Activated CD4-positive, alpha-beta T cell treated with anti-CD3 and anti-CD28 coated beads, Interleukin-2, amount 10 ng/mL, durations not matched to agents 7 days and 5 days (primary cell): ENCODE measurements around the gene SMIM28. TPM values are rescaled to one million over a fixed set of nuclear protein-coding genes. Genes with fewer than 3 reads are reported as not detected.
"Not testable (repeated sequence)": the region's sequence is repeated elsewhere in the genome, so short reads cannot be mapped to it uniquely, and the experiment has no call there.

ENCODE experiments used
- CTCF ChIA-PET: fragments of 350-600 bp; sonication (Branson Sonifier 250); formaldehyde crosslinking; loops from one replicate; lab custom pipeline; 2021; ENCODE audit warnings: antibody characterized with exemption; lab: Charles Lee
- POLR2A ChIA-PET: fragments of 350-600 bp; sonication (Branson Sonifier 250); formaldehyde crosslinking; loops from one replicate; lab custom pipeline; 2021; ENCODE audit warnings: antibody characterized with exemption; lab: Charles Lee
- DNase-seq: peaks from one replicate; pipeline ENCODE4 v3.0.0-alpha.2; 2020
- H3K27ac Mint-ChIP-seq: one replicate; pipeline ENCODE4 v1.8.0; 2021; ENCODE audit warnings: mild to moderate bottlenecking, moderate library complexity, mixed read lengths
- H3K27me3 Mint-ChIP-seq: one replicate; pipeline ENCODE4 v1.8.0; 2021; ENCODE audit warnings: mixed read lengths
- H3K36me3 Mint-ChIP-seq: one replicate; pipeline ENCODE4 v1.8.0; 2021; ENCODE audit warnings: low read depth, mixed read lengths
- H3K4me1 Mint-ChIP-seq: one replicate; pipeline ENCODE4 v1.8.0; 2021; ENCODE audit warnings: mixed read lengths
- H3K4me3 Mint-ChIP-seq: one replicate; pipeline ENCODE4 v1.8.0; 2021; ENCODE audit warnings: mild to moderate bottlenecking, moderate library complexity, mixed read lengths
- H3K9me3 Mint-ChIP-seq: one replicate; pipeline ENCODE4 v1.8.0; 2021; ENCODE audit warnings: mixed read lengths
- total RNA-seq, 2 experiments: library from RNA; stranded (reverse); gene quantifications; one replicate each; pipeline ENCODE4 v1.2.3, GENCODE V29; 2021

The SMIM28 gene
- total RNA-seq, 2 experiments from 2014 or later = not detected

DNA sequence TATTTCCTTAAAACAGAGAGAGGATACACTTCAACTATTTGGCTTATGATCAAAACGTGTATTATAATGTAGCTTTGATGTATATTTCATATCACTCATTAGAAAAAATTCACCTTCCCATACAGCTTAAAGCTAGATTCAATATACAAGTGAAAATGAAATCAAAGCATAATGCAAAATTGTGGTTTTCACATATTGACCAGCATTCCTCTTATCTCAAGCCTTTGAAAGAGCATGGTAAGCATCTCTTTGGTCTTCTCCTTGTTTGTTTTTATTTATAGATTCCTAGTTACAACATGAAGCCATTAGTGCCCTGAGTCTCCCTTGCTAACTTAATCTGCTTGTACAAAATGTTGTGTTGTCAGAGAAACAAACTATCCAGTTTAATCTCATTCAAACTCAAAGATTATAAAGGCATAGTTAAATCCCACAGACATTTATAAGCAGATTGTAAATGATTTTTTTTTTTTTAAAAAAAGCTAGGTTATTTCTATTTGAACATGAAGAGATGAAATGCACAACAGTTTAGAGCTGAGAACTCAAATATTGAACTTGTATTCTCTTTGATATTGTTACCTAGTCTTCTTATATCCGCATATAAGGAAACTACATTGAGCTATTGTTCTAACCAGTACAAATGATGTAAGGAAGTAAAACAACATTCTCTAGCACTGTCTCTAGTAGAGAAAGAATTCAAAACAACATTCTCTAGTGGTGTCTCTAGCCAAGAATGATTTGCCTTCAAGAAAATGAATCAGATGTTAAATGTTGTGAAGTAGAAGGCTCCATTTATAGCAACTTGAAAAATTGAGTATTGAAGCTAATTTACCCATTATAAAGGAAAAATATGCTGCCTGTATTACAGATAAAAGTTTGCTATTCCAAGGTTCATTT is 31.2 kb upstream of the SMIM28 start:
- no peaks in the 10 kb centered on the region for H3K4me1 Mint-ChIP-seq
- H3K36me3 Mint-ChIP-seq = no peaks in the 10 kb centered on the region
- H3K9me3 Mint-ChIP-seq = no peaks in the 10 kb centered on the region
- POLR2A ChIA-PET = no interaction called here
- H3K27me3 Mint-ChIP-seq = peaks cover 18% of the 10 kb centered on the region
- CTCF ChIA-PET = interaction anchor here (1.1 kb wide), 1 partner anchor 61 kb away, joined by 3 read pairs; no protein-coding TSS in a partner anchor
- no peak for DNase-seq
- no peak overlapping the region for H3K4me3 Mint-ChIP-seq
- H3K27ac Mint-ChIP-seq = no peak overlapping the region

DNA sequence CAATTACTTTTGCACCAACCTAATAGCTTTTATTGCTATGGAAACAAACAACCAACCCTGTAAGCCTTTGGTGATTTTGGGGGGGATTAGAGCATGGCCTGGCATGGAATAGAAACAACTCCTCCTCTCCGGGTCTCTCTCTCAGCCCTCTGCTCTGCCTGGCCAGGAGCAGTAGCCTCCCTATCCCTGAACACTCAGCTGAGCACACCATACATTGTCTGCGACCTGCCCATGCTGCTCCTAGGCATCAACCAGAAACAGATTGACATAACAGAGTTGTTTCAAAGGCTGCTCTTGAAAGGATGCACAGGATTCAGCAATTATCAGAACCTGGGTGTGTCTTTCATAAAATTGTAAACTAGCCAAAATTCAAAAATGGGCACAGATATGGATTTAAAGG is 29.8 kb upstream of the SMIM28 start:
- ChIA-PET CTCF (interaction anchor here (1.3 kb wide), 1 partner anchor 31 kb away, joined by 4 read pairs; no protein-coding TSS in a partner anchor), POLR2A (no interaction called here)
- H3K27me3 Mint-ChIP-seq = peaks cover 16% of the 10 kb centered on the region
- H3K4me3 Mint-ChIP-seq = no peak overlapping the region
- no peaks in the 10 kb centered on the region for H3K36me3 Mint-ChIP-seq
- no peaks in the 10 kb centered on the region for H3K4me1 Mint-ChIP-seq
- H3K9me3 Mint-ChIP-seq = no peaks in the 10 kb centered on the region
- H3K27ac Mint-ChIP-seq = no peak overlapping the region
- no peak for DNase-seq

DNA sequence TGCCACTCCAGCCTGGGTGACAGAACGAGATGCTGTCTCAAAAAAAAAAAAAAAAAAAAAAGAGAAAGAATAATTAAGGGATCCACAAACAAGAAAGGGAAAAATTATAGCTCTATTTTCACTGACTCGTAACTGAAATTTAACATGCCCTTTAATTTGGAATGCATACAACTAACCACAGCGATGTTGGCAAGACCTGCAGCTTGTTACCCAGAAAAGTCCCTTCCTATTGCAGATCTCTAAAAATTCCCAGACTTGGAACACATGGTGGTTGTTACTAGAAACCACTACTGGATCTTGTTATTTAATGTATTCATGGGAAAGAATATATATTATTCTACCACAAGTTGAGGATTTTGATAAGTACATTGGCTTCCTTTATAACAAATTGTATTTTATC is 27.8 kb upstream of the SMIM28 start:
- Mint-ChIP-seq H3K27me3 (peaks cover 18% of the 10 kb centered on the region), H3K27ac (no peak overlapping the region), H3K9me3 (no peaks in the 10 kb centered on the region), H3K36me3 (no peaks in the 10 kb centered on the region), H3K4me3 (no peak overlapping the region), H3K4me1 (no peaks in the 10 kb centered on the region)
- POLR2A ChIA-PET = no interaction called here
- DNase-seq = no peak
- CTCF ChIA-PET = no interaction called here

DNA sequence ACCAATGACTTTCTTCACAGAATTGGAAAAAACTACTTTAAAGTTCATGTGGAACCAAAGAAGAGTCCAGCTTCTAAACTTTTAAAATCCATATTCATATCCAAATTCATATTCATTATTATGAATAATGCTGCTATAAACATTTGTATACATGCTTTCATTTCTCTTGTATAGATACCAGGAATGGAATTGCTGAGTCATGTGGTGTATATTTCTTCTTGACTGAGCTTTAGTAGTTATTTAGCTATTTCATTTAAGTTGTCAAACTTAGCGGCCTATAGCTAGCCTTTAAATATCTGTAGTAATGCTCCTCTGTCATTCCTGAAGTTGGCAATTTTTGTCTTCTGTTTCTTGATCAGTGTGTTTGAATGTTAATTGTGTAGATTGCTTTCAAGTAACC is 19.8 kb upstream of the SMIM28 start:
- H3K27me3 Mint-ChIP-seq = peaks cover 11% of the 10 kb centered on the region
- POLR2A ChIA-PET = no interaction called here
- CTCF ChIA-PET = no interaction called here

GRCh38 chr6:138368684-138369083 is 9.0 kb upstream of the SMIM28 start:
- CTCF ChIA-PET, DNase-seq, H3K9me3 Mint-ChIP-seq, H3K4me1 Mint-ChIP-seq, H3K27ac Mint-ChIP-seq, H3K36me3 Mint-ChIP-seq, POLR2A ChIA-PET, H3K4me3 Mint-ChIP-seq: not testable (repeated sequence)
- H3K27me3 Mint-ChIP-seq = peaks cover 27% of the 10 kb centered on the region

More for the DNA sequence above, 19.8 kb upstream of the SMIM28 start:
- no peak overlapping the region for H3K4me3 Mint-ChIP-seq
- no peaks in the 10 kb centered on the region for H3K9me3 Mint-ChIP-seq
- no peaks in the 10 kb centered on the region for H3K4me1 Mint-ChIP-seq
- no peak for DNase-seq
- no peak overlapping the region for H3K27ac Mint-ChIP-seq
- no peaks in the 10 kb centered on the region for H3K36me3 Mint-ChIP-seq

DNA sequence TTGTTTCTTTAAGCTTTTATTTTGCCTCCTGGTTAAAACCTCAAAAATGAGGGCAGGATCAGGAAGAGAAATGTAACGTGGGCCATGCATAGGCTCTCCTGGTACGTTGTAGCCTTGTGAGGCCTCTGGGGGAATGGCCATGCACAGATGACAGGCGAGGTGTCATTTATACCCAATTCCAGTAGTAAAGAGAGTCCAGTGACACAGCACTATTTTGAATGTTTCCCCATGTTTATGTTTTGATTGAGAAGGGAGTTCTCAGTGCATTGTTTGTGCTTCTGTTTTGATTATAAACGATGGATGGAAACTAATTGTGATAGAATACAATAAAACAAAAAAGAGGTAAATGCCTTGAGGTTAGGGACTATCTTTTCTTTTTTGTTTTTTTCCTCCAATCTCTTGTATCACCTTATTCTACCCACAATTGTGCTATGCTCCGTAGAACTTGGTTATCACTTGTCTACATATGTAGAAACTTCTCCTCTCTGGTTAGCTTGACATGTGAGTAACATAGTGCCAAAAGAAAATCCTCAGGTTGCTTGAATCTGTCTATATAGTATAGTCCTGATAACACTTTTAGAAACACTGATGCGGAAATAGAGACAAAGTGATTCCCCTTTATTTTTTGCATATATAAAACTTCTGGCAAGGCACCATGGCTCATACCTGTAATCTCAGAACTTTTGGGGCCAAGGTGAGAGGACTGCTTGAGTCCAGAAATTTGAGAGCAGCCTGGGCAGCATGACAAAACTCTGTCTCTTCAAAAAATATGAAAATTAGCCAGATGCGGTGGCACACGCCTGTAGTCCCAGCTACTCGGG is 6.9 kb upstream of the SMIM28 start:
- Mint-ChIP-seq H3K9me3 (no peaks in the 10 kb centered on the region), H3K27me3 (peaks cover 20% of the 10 kb centered on the region), H3K4me1 (no peaks in the 10 kb centered on the region), H3K27ac (no peak overlapping the region), H3K36me3 (no peaks in the 10 kb centered on the region), H3K4me3 (no peak overlapping the region)
- CTCF ChIA-PET = no interaction called here
- no peak for DNase-seq
- POLR2A ChIA-PET = no interaction called here

GRCh38 chr6:138371452-138371711 is 6.3 kb upstream of the SMIM28 start:
- Mint-ChIP-seq H3K36me3 (no peaks in the 10 kb centered on the region), H3K27ac (no peak overlapping the region), H3K9me3 (no peaks in the 10 kb centered on the region), H3K4me3 (no peak overlapping the region), H3K4me1 (no peaks in the 10 kb centered on the region), H3K27me3 (peaks cover 19% of the 10 kb centered on the region)
- CTCF ChIA-PET = no interaction called here
- DNase-seq = no peak
- POLR2A ChIA-PET = no interaction called here

DNA sequence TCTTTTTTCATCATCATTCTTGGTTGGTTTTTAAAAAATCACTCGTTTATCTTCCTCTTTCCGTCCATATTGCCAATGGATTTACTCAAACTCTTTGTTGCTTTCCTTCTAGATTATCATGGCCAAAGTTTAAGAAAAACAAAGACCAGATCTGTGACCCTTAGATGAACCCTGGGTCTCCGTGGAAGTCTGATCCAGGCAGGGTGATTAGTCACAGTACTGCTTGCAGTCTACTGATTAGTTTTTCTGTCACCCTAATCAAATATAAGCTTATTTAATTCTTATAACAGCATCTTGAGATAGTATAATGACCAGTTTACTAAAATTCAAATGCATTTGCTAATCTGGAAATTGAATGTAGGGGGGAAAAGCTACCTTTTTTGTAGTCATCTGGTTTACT is 6.0 kb upstream of the SMIM28 start:
- POLR2A ChIA-PET = no interaction called here
- Mint-ChIP-seq H3K27me3 (peaks cover 19% of the 10 kb centered on the region), H3K27ac (no peak overlapping the region), H3K9me3 (no peaks in the 10 kb centered on the region), H3K36me3 (no peaks in the 10 kb centered on the region), H3K4me3 (no peak overlapping the region), H3K4me1 (no peaks in the 10 kb centered on the region)
- no peak for DNase-seq
- CTCF ChIA-PET = no interaction called here

GRCh38 chr6:138372711-138373463 is 4.8 kb upstream of the SMIM28 start:
- no peaks in the 10 kb centered on the region for H3K4me1 Mint-ChIP-seq
- H3K27me3 Mint-ChIP-seq = peaks cover 18% of the 10 kb centered on the region
- ChIA-PET CTCF (no interaction called here), POLR2A (no interaction called here)
- H3K36me3 Mint-ChIP-seq = no peaks in the 10 kb centered on the region
- no peak for DNase-seq
- H3K9me3 Mint-ChIP-seq = no peaks in the 10 kb centered on the region
- no peak overlapping the region for H3K4me3 Mint-ChIP-seq
- H3K27ac Mint-ChIP-seq = no peak overlapping the region

DNA sequence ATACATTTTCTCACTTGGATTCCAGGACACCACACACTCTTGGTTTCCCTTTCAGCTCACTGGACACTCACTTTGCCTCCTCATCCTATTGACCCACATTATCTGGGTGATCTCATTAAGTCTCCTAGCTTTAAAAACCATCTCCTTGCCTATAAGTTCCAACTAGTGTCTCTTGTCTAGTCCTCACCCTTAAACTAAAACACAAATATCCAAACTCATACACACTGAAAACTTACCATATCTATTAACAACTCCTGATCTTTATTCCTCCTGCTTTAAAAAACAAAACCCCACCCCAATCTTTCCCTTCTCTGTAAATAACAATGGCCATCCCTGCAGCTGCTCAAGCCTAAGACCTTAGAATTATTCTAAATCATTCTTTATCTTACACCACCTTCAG is 3.5 kb upstream of the SMIM28 start:
- DNase-seq = no peak
- Mint-ChIP-seq H3K27me3 (peaks cover 18% of the 10 kb centered on the region), H3K9me3 (no peaks in the 10 kb centered on the region), H3K4me1 (no peaks in the 10 kb centered on the region), H3K4me3 (no peak overlapping the region), H3K27ac (no peak overlapping the region), H3K36me3 (no peaks in the 10 kb centered on the region)
- POLR2A ChIA-PET = no interaction called here
- CTCF ChIA-PET = interaction anchor here (0.5 kb wide), 1 partner anchor 14 kb away, joined by 3 read pairs; no protein-coding TSS in a partner anchor

GRCh38 chr6:138374815-138375214 is 2.9 kb upstream of the SMIM28 start:
- Mint-ChIP-seq H3K4me3 (no peak overlapping the region), H3K9me3 (no peaks in the 10 kb centered on the region), H3K4me1 (no peaks in the 10 kb centered on the region), H3K27me3 (peaks cover 17% of the 10 kb centered on the region), H3K27ac (no peak overlapping the region), H3K36me3 (no peaks in the 10 kb centered on the region)
- ChIA-PET POLR2A (no interaction called here), CTCF (no interaction called here)
- no peak for DNase-seq

- DNase-seq = no peak
- Mint-ChIP-seq H3K27me3 (peaks cover 8% of the 10 kb centered on the region), H3K36me3 (no peaks in the 10 kb centered on the region), H3K27ac (no peak overlapping the region), H3K9me3 (no peaks in the 10 kb centered on the region), H3K4me3 (no peak overlapping the region), H3K4me1 (no peaks in the 10 kb centered on the region)
- ChIA-PET POLR2A (no interaction called here), CTCF (no interaction called here)
These were observed 663 bp upstream of the SMIM28 start for GRCh38 chr6:138377042-138377441.

DNA sequence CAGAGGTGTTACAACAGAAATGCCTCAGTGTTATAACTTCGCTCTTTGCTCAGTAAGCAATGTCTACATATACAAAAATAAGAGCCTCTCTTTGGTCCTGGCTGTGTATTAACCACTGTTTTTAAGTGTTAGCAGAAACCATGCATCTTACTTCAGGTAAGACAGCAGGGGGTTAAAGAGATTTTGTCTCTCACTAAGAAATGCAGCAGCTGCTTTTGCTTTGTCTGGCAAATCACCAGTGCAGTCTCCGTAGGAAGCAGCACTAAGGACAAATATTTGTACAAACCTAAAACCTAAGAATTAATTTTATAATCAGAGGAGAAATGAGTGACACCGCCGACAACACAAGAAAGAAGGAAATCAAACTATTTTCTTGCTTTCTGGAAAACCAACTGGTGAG is 758 bp downstream of the SMIM28 start:
- H3K36me3 Mint-ChIP-seq = no peaks in the 10 kb centered on the region
- H3K4me1 Mint-ChIP-seq = no peaks in the 10 kb centered on the region
- H3K27me3 Mint-ChIP-seq = peaks cover 8% of the 10 kb centered on the region
- no peak overlapping the region for H3K27ac Mint-ChIP-seq
- H3K4me3 Mint-ChIP-seq = no peak overlapping the region
- ChIA-PET POLR2A (no interaction called here), CTCF (no interaction called here)
- no peaks in the 10 kb centered on the region for H3K9me3 Mint-ChIP-seq
- no peak for DNase-seq
